NCI-H2196 (cell line): ENCODE data around the gene LNPEP.
"Not testable (repeated sequence)": the region's sequence is repeated elsewhere in the genome, so short reads cannot be mapped to it uniquely, and the experiment has no call there.

Experiments used
- DNase-seq: peaks from one replicate; lab custom pipeline; 2025; ENCODE audit not compliant: unreplicated experiment; lab: John Stamatoyannopoulos, UW

The LNPEP gene

GRCh38 chr5:96928931-96929708 lies 6.8 kb upstream of the LNPEP start:
- no peak for DNase-seq

GRCh38 chr5:96930058-96930457 lies 5.8 kb upstream of the LNPEP start:
- DNase-seq = no peak

- DNase-seq = no peak
These were observed 5.3 kb upstream of the LNPEP start for GRCh38 chr5:96930589-96930988.

GRCh38 chr5:96931037-96931436 lies 4.8 kb upstream of the LNPEP start:
- DNase-seq = not testable (repeated sequence)

- no peak for DNase-seq
These were observed 4.3 kb upstream of the LNPEP start for GRCh38 chr5:96931605-96932004.

- DNase-seq = no peak
These were observed 3.9 kb upstream of the LNPEP start for GRCh38 chr5:96932026-96932425.

GRCh38 chr5:96933764-96934707 lies 1.8 kb upstream of the LNPEP start:
- DNase-seq = no peak

- peak; percentile 81 for DNase-seq
These were observed 947 bp upstream of the LNPEP start for GRCh38 chr5:96934708-96935558.

- no peak for DNase-seq
These were observed 796 bp downstream of the LNPEP start for GRCh38 chr5:96936431-96937320.

GRCh38 chr5:96940586-96940985 lies 4.7 kb downstream of the LNPEP start:
- DNase-seq = no peak

- DNase-seq = no peak
These were observed 5.3 kb downstream of the LNPEP start for GRCh38 chr5:96941140-96941539.

GRCh38 chr5:96942078-96942477 lies 6.2 kb downstream of the LNPEP start:
- no peak for DNase-seq

GRCh38 chr5:96942911-96943310 lies 7.0 kb downstream of the LNPEP start:
- no peak for DNase-seq

GRCh38 chr5:96943799-96944198 lies 7.9 kb downstream of the LNPEP start:
- DNase-seq = no peak

- no peak for DNase-seq
These were observed 9.4 kb downstream of the LNPEP start for GRCh38 chr5:96945144-96945897.

- no peak for DNase-seq
These were observed 10.5 kb downstream of the LNPEP start for GRCh38 chr5:96946381-96946780.

GRCh38 chr5:96952118-96952750 lies 16.4 kb downstream of the LNPEP start:
- DNase-seq = no peak

- no peak for DNase-seq
These were observed 17.3 kb downstream of the LNPEP start for GRCh38 chr5:96952974-96953730.
